ENCODE data around the gene PLEKHG2.

- no peak for TF ChIP-seq CTCF (IDR thresholded peaks at IDR 0.05)
- TF ChIP-seq POLR2A (IDR thresholded peaks at IDR 0.05): no peak
Observed at GRCh38 chr19:39433480-39434079, 21.1 kb downstream of the PLEKHG2 start.
